T-helper 17 cell (primary cell): ENCODE measurements around the gene SV2B. TPM values are rescaled to one million over a fixed set of nuclear protein-coding genes. Genes with fewer than 3 reads are reported as not detected.
"Not testable (repeated sequence)": the region's sequence is repeated elsewhere in the genome, so short reads cannot be mapped to it uniquely, and the experiment has no call there.

ENCODE experiments used
- ATAC-seq: fragments of 150-1000 bp; cut with Tn5 transposase; 2 replicates; pipeline ENCODE4 v1.10.0; 2021; ENCODE audit warnings: mild to moderate bottlenecking, moderate library complexity
- DNase-seq, 3 donors: peaks; one replicate each; pipeline versions ENCODE4 v3.0.0 to v3.0.0-alpha.2; 2020 to 2021
- H3K9me3 ChIP-seq: one replicate; pipeline ENCODE4 v1.7.0; 2013; ENCODE audit warnings: low read length, mild to moderate bottlenecking; ENCODE audit not compliant: control insufficient read depth, poor library complexity, severe bottlenecking
- H3K27ac Mint-ChIP-seq: one replicate; pipeline ENCODE4 v1.8.0; 2022; ENCODE audit warnings: mild to moderate bottlenecking, moderate library complexity, mixed read lengths
- H3K27me3 Mint-ChIP-seq: one replicate; pipeline ENCODE4 v1.8.0; 2022; ENCODE audit warnings: mixed read lengths
- H3K36me3 Mint-ChIP-seq: one replicate; pipeline ENCODE4 v1.8.0; 2022; ENCODE audit warnings: low read depth, mixed read lengths
- H3K4me1 Mint-ChIP-seq: one replicate; pipeline ENCODE4 v1.8.0; 2022; ENCODE audit warnings: mild to moderate bottlenecking, mixed read lengths
- H3K4me3 Mint-ChIP-seq: one replicate; pipeline ENCODE4 v1.8.0; 2022; ENCODE audit warnings: mild to moderate bottlenecking, moderate library complexity, mixed read lengths
- total RNA-seq, 4 donors: library from RNA in 2 of 4; stranded (reverse) in 2 of 4; gene quantifications; one replicate each; pipeline ENCODE4 v1.2.3 and lab custom pipeline; 2022 to 2026

SV2B gene
- total RNA-seq, 2 donors from 2014 or later: 0.10 TPM; not detected in 1

GRCh38 chr15:91073077-91073476, 27.0 kb upstream of the SV2B start:
- Mint-ChIP-seq H3K27ac (no peak overlapping the region), H3K27me3 (peaks cover 46% of the 10 kb centered on the region), H3K4me1 (no peaks in the 10 kb centered on the region), H3K36me3 (peaks cover 3% of the 10 kb centered on the region), H3K4me3 (no peak overlapping the region)
- no peak for ATAC-seq
- no peaks in the 10 kb centered on the region for H3K9me3 ChIP-seq
- no peak for DNase-seq

DNA sequence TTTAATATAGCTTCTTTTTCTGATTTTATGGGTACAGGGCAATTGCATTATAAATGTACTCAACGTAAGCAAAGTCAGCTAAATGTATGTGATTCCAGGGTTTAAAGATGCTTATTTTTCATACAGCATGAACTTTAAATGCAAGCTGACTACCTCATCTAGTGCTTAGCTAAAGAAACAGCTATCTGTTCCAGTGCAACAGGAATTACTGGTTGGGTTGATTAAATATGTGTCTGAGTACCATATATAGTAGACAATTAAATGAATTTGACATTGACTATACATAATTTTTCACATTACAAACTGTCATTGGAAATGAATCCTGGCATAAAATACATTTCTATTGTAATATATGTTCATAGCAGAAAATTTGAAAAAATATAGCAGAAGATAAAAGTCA, 26.3 kb upstream of the SV2B start:
- H3K36me3 Mint-ChIP-seq: no peaks in the 10 kb centered on the region
- ATAC-seq (no peak), DNase-seq (no peak)
- H3K9me3 ChIP-seq: no peaks in the 10 kb centered on the region
- no peak overlapping the region for H3K27ac Mint-ChIP-seq
- no peaks in the 10 kb centered on the region for H3K4me1 Mint-ChIP-seq
- peaks cover 40% of the 10 kb centered on the region for H3K27me3 Mint-ChIP-seq
- H3K4me3 Mint-ChIP-seq: no peak overlapping the region

DNA sequence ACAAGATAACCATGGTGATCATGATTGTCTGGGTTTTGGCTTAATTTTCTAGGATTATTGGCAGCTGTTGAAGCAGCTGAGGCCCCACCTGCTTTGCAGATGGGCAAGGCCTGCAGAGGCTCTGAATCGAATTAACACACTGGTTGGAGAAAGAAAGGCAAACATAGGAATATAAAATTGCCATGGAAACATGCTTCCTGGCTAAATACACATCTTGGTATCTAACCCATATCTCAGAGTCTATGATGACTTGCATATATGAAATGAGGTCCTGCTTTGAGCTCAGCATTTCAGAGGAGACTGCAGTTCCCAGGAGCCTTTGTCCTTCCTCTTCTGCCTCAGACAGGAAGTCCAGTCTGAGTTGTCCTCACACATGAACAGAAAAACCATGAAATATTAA, 24.3 kb upstream of the SV2B start:
- Mint-ChIP-seq H3K4me1 (no peaks in the 10 kb centered on the region), H3K27me3 (peaks cover 21% of the 10 kb centered on the region), H3K27ac (no peak overlapping the region), H3K36me3 (no peaks in the 10 kb centered on the region), H3K4me3 (no peak overlapping the region)
- no peaks in the 10 kb centered on the region for H3K9me3 ChIP-seq
- ATAC-seq: no peak
- no peak for DNase-seq

DNA sequence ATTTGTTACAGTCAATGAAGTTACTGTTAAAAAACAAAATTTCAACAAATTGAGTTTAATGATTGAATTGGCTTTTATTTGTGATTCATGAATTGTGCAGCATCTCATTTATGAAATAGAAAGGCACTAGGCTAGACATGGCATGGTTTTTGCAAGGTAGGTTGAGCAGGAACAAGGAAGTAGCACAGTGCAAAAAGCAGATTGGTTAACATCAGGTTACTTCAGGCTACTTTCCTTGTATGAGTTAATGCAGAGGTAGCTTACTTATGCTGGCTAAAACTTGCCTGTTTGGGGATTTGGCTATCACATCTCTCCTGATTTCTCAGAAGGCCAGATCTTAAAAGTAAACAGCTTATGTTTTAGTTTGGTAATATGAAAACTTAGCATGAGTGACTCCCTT, 23.0 kb upstream of the SV2B start:
- H3K27me3 Mint-ChIP-seq: peaks cover 10% of the 10 kb centered on the region
- no peak for ATAC-seq
- no peaks in the 10 kb centered on the region for H3K4me1 Mint-ChIP-seq

GRCh38 chr15:91093866-91094265, 6.2 kb upstream of the SV2B start:
- H3K4me1 Mint-ChIP-seq, H3K27ac Mint-ChIP-seq, ATAC-seq, H3K9me3 ChIP-seq, DNase-seq, H3K4me3 Mint-ChIP-seq, H3K36me3 Mint-ChIP-seq: not testable (repeated sequence)
- peaks cover 44% of the 10 kb centered on the region for H3K27me3 Mint-ChIP-seq

More for the DNA sequence above, 23.0 kb upstream of the SV2B start:
- no peak overlapping the region for H3K27ac Mint-ChIP-seq
- H3K4me3 Mint-ChIP-seq: no peak overlapping the region
- no peak for DNase-seq
- no peaks in the 10 kb centered on the region for H3K36me3 Mint-ChIP-seq
- no peaks in the 10 kb centered on the region for H3K9me3 ChIP-seq

DNA sequence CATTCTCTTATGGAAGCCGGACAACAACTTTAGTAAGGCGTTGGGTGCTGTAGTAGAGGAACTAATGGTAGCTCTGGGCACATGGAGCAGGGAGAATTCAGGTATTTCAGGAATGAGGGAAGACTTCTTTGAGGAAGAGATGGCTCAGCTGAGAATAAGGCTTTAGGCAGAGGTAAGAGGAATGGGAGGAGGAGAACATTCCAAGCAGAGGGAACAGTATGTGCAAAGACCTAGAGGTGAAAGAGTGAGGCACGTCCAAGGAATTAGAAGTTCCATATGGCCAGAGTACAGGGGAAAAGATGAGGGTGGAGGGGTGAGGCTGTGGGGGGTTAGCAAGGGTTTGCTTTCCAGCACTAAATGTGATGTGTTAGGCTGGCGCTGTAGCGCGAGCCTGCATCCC, 1.6 kb upstream of the SV2B start:
- ATAC-seq (no peak), DNase-seq (no peak)
- Mint-ChIP-seq H3K4me3 (peak overlapping the region; percentile 95), H3K36me3 (peaks cover 12% of the 10 kb centered on the region), H3K27me3 (peaks cover 81% of the 10 kb centered on the region), H3K27ac (no peak overlapping the region), H3K4me1 (peaks cover 18% of the 10 kb centered on the region)
- no peaks in the 10 kb centered on the region for H3K9me3 ChIP-seq

DNA sequence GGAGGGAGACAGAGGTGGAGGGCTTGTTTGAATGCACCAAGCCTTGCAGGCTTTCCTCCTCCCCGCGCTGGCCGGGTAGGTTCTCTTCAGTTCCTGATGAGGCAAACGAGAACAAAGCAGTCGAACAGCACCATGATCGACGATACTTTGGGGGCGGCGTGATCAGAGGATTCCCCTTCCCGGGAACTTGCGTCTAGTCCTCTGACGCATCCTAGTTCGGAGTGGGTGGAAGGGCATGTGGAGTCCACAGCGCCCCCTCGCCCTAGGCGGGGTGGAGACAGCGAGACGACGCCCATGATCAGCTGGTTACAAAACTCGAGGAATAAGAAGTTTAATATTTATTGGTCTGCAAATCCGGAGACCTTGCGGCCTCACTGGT, 452 bp upstream of the SV2B start:
- Mint-ChIP-seq H3K27ac (no peak overlapping the region), H3K27me3 (peaks cover 86% of the 10 kb centered on the region), H3K36me3 (peaks cover 12% of the 10 kb centered on the region), H3K4me1 (peaks cover 18% of the 10 kb centered on the region), H3K4me3 (peak overlapping the region; percentile 95)
- no peak for DNase-seq
- ATAC-seq: peak; percentile 45
- no peaks in the 10 kb centered on the region for H3K9me3 ChIP-seq

GRCh38 chr15:91100814-91101607, 954 bp downstream of the SV2B start:
- no peaks in the 10 kb centered on the region for H3K9me3 ChIP-seq
- Mint-ChIP-seq H3K4me3 (peak overlapping the region; percentile 95), H3K4me1 (peaks cover 18% of the 10 kb centered on the region), H3K27me3 (peaks cover 92% of the 10 kb centered on the region), H3K27ac (peak overlapping the region; percentile 27), H3K36me3 (peaks cover 15% of the 10 kb centered on the region)
- no peak for ATAC-seq
- no peak for DNase-seq

DNA sequence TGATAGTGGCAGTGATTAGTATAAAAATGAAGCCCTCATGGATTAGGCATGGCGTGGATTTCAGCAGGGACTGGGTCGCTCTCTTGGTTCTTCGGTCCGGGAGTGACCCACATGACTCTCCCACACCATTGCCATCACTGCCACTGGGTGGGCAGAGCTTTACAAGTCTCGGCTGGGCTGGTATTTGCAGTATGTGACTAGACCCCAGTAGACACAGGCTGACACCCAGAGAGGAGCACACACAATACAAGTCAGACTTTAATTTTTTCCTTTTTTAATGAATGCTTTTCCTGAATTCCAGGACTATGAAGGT, 1.5 kb downstream of the SV2B start:
- DNase-seq: no peak
- H3K9me3 ChIP-seq: no peaks in the 10 kb centered on the region
- no peak overlapping the region for H3K27ac Mint-ChIP-seq
- H3K27me3 Mint-ChIP-seq: peaks cover 93% of the 10 kb centered on the region
- peaks cover 18% of the 10 kb centered on the region for H3K4me1 Mint-ChIP-seq
- no peak for ATAC-seq
- H3K4me3 Mint-ChIP-seq: peak overlapping the region; percentile 95
- peaks cover 15% of the 10 kb centered on the region for H3K36me3 Mint-ChIP-seq

DNA sequence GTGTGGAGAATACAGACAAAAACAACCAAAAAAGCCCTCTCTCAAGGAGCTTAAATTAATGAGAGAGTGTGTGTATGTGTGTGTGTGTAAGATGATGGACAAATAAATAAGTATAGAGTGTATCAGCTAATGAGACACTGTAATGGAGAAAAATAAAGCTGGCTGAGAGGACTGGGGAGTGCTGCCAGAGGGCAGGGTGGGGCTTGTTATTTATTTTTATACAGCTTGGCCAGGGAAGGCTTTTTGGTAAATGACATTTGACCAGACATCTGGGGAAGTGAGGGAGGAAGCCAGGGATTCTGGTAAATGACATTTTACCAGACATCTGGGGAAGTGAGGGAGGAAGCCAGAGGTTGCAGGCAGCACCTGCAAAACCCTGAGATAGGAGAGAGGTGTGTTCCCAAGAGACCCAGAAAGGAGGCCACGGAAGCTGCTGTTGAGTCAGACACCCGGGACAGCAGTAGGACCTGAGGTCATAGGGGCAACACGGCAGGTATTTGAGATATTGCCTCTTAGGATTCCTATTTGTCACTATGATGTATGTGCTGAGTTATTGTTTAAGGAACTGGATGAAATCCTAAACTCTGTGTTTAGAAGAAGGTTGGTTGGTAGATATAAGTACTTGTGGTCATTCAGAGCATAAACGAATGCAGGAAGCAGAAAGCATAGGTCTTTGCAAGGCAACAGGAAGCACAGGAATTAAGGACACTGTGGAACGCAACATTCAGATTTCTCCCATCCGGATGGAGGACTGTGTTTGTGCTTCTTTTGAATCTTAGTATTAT, 2.7 kb downstream of the SV2B start:
- H3K27me3 Mint-ChIP-seq: peaks cover 91% of the 10 kb centered on the region
- no peak overlapping the region for H3K27ac Mint-ChIP-seq
- H3K36me3 Mint-ChIP-seq: peaks cover 17% of the 10 kb centered on the region
- DNase-seq (no peak), ATAC-seq (no peak)
- no peaks in the 10 kb centered on the region for H3K9me3 ChIP-seq
- no peak overlapping the region for H3K4me3 Mint-ChIP-seq
- H3K4me1 Mint-ChIP-seq: peaks cover 20% of the 10 kb centered on the region

GRCh38 chr15:91104111-91104510, 4.1 kb downstream of the SV2B start:
- Mint-ChIP-seq H3K4me1 (peaks cover 20% of the 10 kb centered on the region), H3K36me3 (peaks cover 13% of the 10 kb centered on the region), H3K27me3 (peaks cover 91% of the 10 kb centered on the region), H3K27ac (no peak overlapping the region), H3K4me3 (no peak overlapping the region)
- H3K9me3 ChIP-seq: no peaks in the 10 kb centered on the region
- ATAC-seq (no peak), DNase-seq (no peak)

- peaks cover 86% of the 10 kb centered on the region for H3K27me3 Mint-ChIP-seq
- no peaks in the 10 kb centered on the region for H3K9me3 ChIP-seq
- H3K27ac Mint-ChIP-seq: no peak overlapping the region
- H3K36me3 Mint-ChIP-seq: peaks cover 6% of the 10 kb centered on the region
- DNase-seq (no peak), ATAC-seq (no peak)
- peaks cover 3% of the 10 kb centered on the region for H3K4me1 Mint-ChIP-seq
- no peak overlapping the region for H3K4me3 Mint-ChIP-seq
Measured at GRCh38 chr15:91108421-91108820, 8.4 kb downstream of the SV2B start.

DNA sequence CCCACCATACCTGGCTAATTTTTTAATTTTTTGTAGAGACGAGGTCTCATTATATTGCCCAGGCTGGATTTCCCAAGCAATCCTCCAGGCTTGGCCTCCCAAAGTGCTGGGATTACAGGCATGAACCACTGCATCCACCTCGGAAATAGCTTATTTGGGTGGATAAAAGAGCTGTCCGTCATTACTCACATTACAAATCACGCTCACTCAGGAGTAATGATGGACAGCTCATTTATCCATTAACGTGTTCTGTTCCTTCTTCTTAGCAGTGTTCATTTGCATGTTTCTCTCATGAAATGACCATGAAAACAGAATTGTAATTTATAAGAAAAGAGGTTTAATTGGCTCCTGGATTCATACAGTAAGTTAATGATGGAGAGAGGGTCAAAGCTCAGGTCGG, 9.8 kb downstream of the SV2B start:
- no peaks in the 10 kb centered on the region for H3K9me3 ChIP-seq
- ATAC-seq (no peak), DNase-seq (no peak)
- Mint-ChIP-seq H3K4me3 (no peak overlapping the region), H3K27ac (no peak overlapping the region), H3K27me3 (peaks cover 78% of the 10 kb centered on the region), H3K36me3 (peaks cover 6% of the 10 kb centered on the region), H3K4me1 (peaks cover 3% of the 10 kb centered on the region)

- H3K4me1 Mint-ChIP-seq: peaks cover 3% of the 10 kb centered on the region
- no peak for DNase-seq
- no peak overlapping the region for H3K4me3 Mint-ChIP-seq
- H3K27me3 Mint-ChIP-seq: peaks cover 78% of the 10 kb centered on the region
- ATAC-seq: no peak
- H3K27ac Mint-ChIP-seq: no peak overlapping the region
- no peaks in the 10 kb centered on the region for H3K9me3 ChIP-seq
- H3K36me3 Mint-ChIP-seq: peaks cover 3% of the 10 kb centered on the region
Measured at GRCh38 chr15:91110407-91110806, 10.3 kb downstream of the SV2B start.
